Measurements from ENCODE around the gene CCNF.

DNA sequence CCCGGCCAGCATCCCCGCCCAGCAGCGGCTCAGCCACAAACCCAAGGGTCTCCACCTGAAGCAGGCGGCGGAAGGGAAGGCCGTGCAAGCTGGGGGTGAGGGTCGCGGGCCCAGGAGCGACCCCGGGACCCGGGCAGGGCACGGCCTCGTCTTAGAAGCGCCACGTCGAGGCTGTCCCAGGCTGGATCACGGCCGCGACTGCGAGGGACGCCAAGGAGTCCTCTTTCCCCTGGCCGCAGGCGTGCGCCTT is 538 bp upstream of the CCNF start:
- no peak for TF ChIP-seq REST (IDR thresholded peaks at IDR 0.05; ENCODE audit: low read depth)
- no peak; the same call in 1 of the 2 replicates for TF ChIP-seq POLR2AphosphoS5 (IDR thresholded peaks at IDR 0.05; ENCODE audit: low read depth, low read length)
- TF ChIP-seq EZH2 (IDR thresholded peaks at IDR 0.05), result no peak
- TF ChIP-seq, protein P1, sequence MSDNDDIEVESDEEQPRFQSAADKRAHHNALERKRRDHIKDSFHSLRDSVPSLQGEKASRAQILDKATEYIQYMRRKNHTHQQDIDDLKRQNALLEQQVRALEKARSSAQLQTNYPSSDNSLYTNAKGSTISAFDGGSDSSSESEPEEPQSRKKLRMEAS (IDR thresholded peaks at IDR 0.05), result no peak
- TF ChIP-seq CTCF (IDR thresholded peaks at IDR 0.05 in 2 of 3, conservative IDR thresholded peaks at IDR 0.05 in 1 of 3; ENCODE audit: borderline replicate concordance in 1 of 3, insufficient read depth in 1 of 3, low read depth in 2 of 3, low read length in 2 of 3), result no peak
- no peak for TF ChIP-seq CEBPB (IDR thresholded peaks at IDR 0.05; ENCODE audit: low read depth)
- no peak for TF ChIP-seq YY1 (IDR thresholded peaks at IDR 0.05; ENCODE audit: extremely low read depth, insufficient replicate concordance, low read depth, low read length)
- no peak for TF ChIP-seq JUND (IDR thresholded peaks at IDR 0.05)
- no peak for TF ChIP-seq EGR1 (IDR thresholded peaks at IDR 0.05; ENCODE audit: low read depth)
- no peak for TF ChIP-seq SIN3A (IDR thresholded peaks at IDR 0.05; ENCODE audit: low read depth)
